ENCODE data around the gene PRR5L. TPM values are rescaled to one million over a fixed set of nuclear protein-coding genes. Genes with fewer than 3 reads are reported as not detected.

PRR5L gene
- polyA plus RNA-seq, 1 of the 3 experiments (the other 2 are of a cell fraction), result 0.46 TPM

GRCh38 chr11:36343436-36343835 lies 47.3 kb downstream of the PRR5L start:
- 89% methylated on average over 5 of the region's 5 CpGs for WGBS (ENCODE audit: low lambda C conversion rate)
- H3K4me2 ChIP-seq, result no peak overlapping the region
- no peak overlapping the region for H3K27ac ChIP-seq (ENCODE audit: low read depth in 2 of 2, low read length in 1 of 2)
- H3K9ac ChIP-seq, result no peak overlapping the region
- TF ChIP-seq, protein P1, sequence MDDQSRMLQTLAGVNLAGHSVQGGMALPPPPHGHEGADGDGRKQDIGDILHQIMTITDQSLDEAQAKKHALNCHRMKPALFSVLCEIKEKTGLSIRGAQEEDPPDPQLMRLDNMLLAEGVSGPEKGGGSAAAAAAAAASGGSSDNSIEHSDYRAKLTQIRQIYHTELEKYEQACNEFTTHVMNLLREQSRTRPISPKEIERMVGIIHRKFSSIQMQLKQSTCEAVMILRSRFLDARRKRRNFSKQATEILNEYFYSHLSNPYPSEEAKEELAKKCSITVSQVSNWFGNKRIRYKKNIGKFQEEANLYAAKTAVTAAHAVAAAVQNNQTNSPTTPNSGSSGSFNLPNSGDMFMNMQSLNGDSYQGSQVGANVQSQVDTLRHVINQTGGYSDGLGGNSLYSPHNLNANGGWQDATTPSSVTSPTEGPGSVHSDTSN (IDR thresholded peaks at IDR 0.05), result no peak
- TF ChIP-seq USF1 (IDR thresholded peaks at IDR 0.05; ENCODE audit: borderline replicate concordance, low read depth) (no peak), TCF12 (IDR thresholded peaks at IDR 0.05) (no peak), SIN3A (IDR thresholded peaks at IDR 0.05; ENCODE audit: borderline replicate concordance, low read depth, low read length) (no peak), YY1 (IDR thresholded peaks at IDR 0.05; ENCODE audit: low read depth) (no peak), EP300 (IDR thresholded peaks at IDR 0.05; ENCODE audit: borderline replicate concordance in 1 of 2, low read depth in 1 of 2, low read length in 1 of 2) (no peak), MXI1 (IDR thresholded peaks at IDR 0.05; ENCODE audit: low read depth, low read length) (no peak), FOXJ3 (CRISPR knock-in tag; IDR thresholded peaks at IDR 0.05) (no peak), GATA2 (CRISPR knock-in tag; IDR thresholded peaks at IDR 0.05) (no peak), MEF2A (IDR thresholded peaks at IDR 0.05; ENCODE audit: borderline replicate concordance, low read depth) (no peak), TEAD4 (IDR thresholded peaks at IDR 0.05; ENCODE audit: borderline replicate concordance, insufficient read depth) (no peak), FOXM1 (IDR thresholded peaks at IDR 0.05; ENCODE audit: low read depth) (no peak), CHD2 (IDR thresholded peaks at IDR 0.05; ENCODE audit: low read length, partially characterized antibody) (no peak), EZH2phosphoT487 (IDR thresholded peaks at IDR 0.05; ENCODE audit: borderline replicate concordance, low read depth) (no peak), TAF1 (IDR thresholded peaks at IDR 0.05; ENCODE audit: borderline replicate concordance, low read depth, low read length) (no peak)
- TF ChIP-seq, protein P2, sequence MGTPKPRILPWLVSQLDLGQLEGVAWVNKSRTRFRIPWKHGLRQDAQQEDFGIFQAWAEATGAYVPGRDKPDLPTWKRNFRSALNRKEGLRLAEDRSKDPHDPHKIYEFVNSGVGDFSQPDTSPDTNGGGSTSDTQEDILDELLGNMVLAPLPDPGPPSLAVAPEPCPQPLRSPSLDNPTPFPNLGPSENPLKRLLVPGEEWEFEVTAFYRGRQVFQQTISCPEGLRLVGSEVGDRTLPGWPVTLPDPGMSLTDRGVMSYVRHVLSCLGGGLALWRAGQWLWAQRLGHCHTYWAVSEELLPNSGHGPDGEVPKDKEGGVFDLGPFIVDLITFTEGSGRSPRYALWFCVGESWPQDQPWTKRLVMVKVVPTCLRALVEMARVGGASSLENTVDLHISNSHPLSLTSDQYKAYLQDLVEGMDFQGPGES (IDR thresholded peaks at IDR 0.05; ENCODE audit: low read depth, low read length), result no peak
- TF ChIP-seq, protein P3, sequence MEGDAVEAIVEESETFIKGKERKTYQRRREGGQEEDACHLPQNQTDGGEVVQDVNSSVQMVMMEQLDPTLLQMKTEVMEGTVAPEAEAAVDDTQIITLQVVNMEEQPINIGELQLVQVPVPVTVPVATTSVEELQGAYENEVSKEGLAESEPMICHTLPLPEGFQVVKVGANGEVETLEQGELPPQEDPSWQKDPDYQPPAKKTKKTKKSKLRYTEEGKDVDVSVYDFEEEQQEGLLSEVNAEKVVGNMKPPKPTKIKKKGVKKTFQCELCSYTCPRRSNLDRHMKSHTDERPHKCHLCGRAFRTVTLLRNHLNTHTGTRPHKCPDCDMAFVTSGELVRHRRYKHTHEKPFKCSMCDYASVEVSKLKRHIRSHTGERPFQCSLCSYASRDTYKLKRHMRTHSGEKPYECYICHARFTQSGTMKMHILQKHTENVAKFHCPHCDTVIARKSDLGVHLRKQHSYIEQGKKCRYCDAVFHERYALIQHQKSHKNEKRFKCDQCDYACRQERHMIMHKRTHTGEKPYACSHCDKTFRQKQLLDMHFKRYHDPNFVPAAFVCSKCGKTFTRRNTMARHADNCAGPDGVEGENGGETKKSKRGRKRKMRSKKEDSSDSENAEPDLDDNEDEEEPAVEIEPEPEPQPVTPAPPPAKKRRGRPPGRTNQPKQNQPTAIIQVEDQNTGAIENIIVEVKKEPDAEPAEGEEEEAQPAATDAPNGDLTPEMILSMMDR (IDR thresholded peaks at IDR 0.05), result no peak
- TF ChIP-seq, protein P4, sequence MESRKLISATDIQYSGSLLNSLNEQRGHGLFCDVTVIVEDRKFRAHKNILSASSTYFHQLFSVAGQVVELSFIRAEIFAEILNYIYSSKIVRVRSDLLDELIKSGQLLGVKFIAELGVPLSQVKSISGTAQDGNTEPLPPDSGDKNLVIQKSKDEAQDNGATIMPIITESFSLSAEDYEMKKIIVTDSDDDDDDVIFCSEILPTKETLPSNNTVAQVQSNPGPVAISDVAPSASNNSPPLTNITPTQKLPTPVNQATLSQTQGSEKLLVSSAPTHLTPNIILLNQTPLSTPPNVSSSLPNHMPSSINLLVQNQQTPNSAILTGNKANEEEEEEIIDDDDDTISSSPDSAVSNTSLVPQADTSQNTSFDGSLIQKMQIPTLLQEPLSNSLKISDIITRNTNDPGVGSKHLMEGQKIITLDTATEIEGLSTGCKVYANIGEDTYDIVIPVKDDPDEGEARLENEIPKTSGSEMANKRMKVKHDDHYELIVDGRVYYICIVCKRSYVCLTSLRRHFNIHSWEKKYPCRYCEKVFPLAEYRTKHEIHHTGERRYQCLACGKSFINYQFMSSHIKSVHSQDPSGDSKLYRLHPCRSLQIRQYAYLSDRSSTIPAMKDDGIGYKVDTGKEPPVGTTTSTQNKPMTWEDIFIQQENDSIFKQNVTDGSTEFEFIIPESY (IDR thresholded peaks at IDR 0.05; ENCODE audit: borderline replicate concordance, low read depth), result no peak
- no peak overlapping the region for H2AFZ ChIP-seq (ENCODE audit: low read depth)
- H3K79me2 ChIP-seq (ENCODE audit: insufficient read depth), result no peaks in the 10 kb centered on the region
- ChIA-PET CTCF (no interaction called here), POLR2A (no interaction called here)
- DNase-seq, result no peak
- no peaks in the 10 kb centered on the region for H3F3A ChIP-seq (replicated peaks; ENCODE audit: insufficient read depth)
- no peaks in the 10 kb centered on the region; the same call in 1 of the 2 replicates for H3K27me3 ChIP-seq (ENCODE audit: insufficient read depth)
- H4K20me1 ChIP-seq (ENCODE audit: insufficient read depth), result no peaks in the 10 kb centered on the region
- H3K9me2 ChIP-seq, result no peaks in the 10 kb centered on the region
- H3K9me3 ChIP-seq, result no peaks in the 10 kb centered on the region
- peaks cover 0 to 18% of the 10 kb centered on the region in 2 experiments; a peak in 2 of 4 replicates for H3K4me1 ChIP-seq (ENCODE audit: control insufficient read depth in 1 of 2, insufficient read depth in 2 of 2, low read depth in 1 of 2, low read length in 1 of 2)
- H3K36me3 ChIP-seq (replicated peaks in 1 of 2; ENCODE audit: control insufficient read depth in 1 of 2, insufficient read depth in 2 of 2, low read length in 1 of 2), result no peaks in the 10 kb centered on the region
- H3K4me3 ChIP-seq (ENCODE audit: low read depth in 2 of 2, low read length in 1 of 2), result no peak overlapping the region

All from SK-N-SH (cell line).